Fibroblast of lung (primary cell): ENCODE measurements around the gene MPC1L. TPM values are rescaled to one million over a fixed set of nuclear protein-coding genes. Genes with fewer than 3 reads are reported as not detected.
"Not testable (repeated sequence)": the region's sequence is repeated elsewhere in the genome, so short reads cannot be mapped to it uniquely, and the experiment has no call there.

Experiments
- DNase-seq, 2 donors: peaks; one replicate each; pipeline versions ENCODE4 v3.0.0 to v3.0.0-alpha.2; 2010; ENCODE audit warnings: low read depth in 2 of 2
- H2AFZ ChIP-seq: 2 replicates; pipeline ENCODE4 v1.5.1; 2012; ENCODE audit warnings: low read length, control low read depth, inconsistent platforms
- H3K27ac ChIP-seq: 2 replicates; pipeline ENCODE4 v1.5.1; 2011; ENCODE audit warnings: low read length, control low read depth; ENCODE audit not compliant: insufficient read depth
- H3K27me3 ChIP-seq: 2 replicates; pipeline ENCODE4 v1.5.1; 2011; ENCODE audit warnings: mild to moderate bottlenecking, low read length; ENCODE audit not compliant: control insufficient read depth, insufficient read depth
- H3K36me3 ChIP-seq: 2 replicates; pipeline ENCODE4 v1.5.1; 2011; ENCODE audit warnings: low read length; ENCODE audit not compliant: control insufficient read depth, insufficient read depth
- H3K4me1 ChIP-seq: 2 replicates; pipeline ENCODE4 v1.5.1; 2011; ENCODE audit warnings: low read length; ENCODE audit not compliant: control insufficient read depth, insufficient read depth; ENCODE audit errors: extremely low read depth
- H3K4me2 ChIP-seq: 2 replicates; pipeline ENCODE4 v1.5.1; 2011; ENCODE audit warnings: low read length, control low read depth; ENCODE audit not compliant: insufficient read depth; ENCODE audit errors: extremely low read depth
- H3K4me3 ChIP-seq, 4 experiments: fragments of 200-600 bp in 1 of 4; sonication (generic) in 1 of 4; replicated peaks in 1 of 4; 2 replicates each; pipeline ENCODE4 v1.5.1; 2011 to 2016; ENCODE audit warnings: low read length in 4 of 4, low read depth in 3 of 4, mild to moderate bottlenecking in 3 of 4, control low read depth in 2 of 4, inconsistent platforms in 1 of 4, mixed read lengths in 1 of 4; ENCODE audit not compliant: insufficient read depth in 1 of 4; ENCODE audit errors: control extremely low read depth in 1 of 4
- H3K79me2 ChIP-seq: 2 replicates; pipeline ENCODE4 v1.5.1; 2012; ENCODE audit warnings: mild to moderate bottlenecking, low read length, inconsistent platforms; ENCODE audit not compliant: control insufficient read depth, insufficient read depth
- H3K9ac ChIP-seq: 2 replicates; pipeline ENCODE4 v1.5.1; 2011; ENCODE audit warnings: mild to moderate bottlenecking, low read length, control low read depth; ENCODE audit not compliant: insufficient read depth
- H3K9me3 ChIP-seq: 2 replicates; pipeline ENCODE4 v1.5.1; 2012; ENCODE audit warnings: low read depth, low read length; ENCODE audit not compliant: control insufficient read depth, insufficient read depth
- H4K20me1 ChIP-seq: 2 replicates; pipeline ENCODE4 v1.5.1; 2011; ENCODE audit warnings: low read length; ENCODE audit not compliant: control insufficient read depth, insufficient read depth; ENCODE audit errors: extremely low read depth
- CTCF ChIP-seq, 2 donors: IDR thresholded peaks in 1 of 2; conservative IDR thresholded peaks in 1 of 2; 1 replicate in 1 of 2; 2 replicates in 1 of 2; pipeline ENCODE4 v1.5.1; 2011 to 2012; ENCODE audit warnings: low read length in 2 of 2, control low read depth in 1 of 2, inconsistent platforms in 1 of 2, low read depth in 1 of 2, mild to moderate bottlenecking in 1 of 2
- EZH2 ChIP-seq: IDR thresholded peaks from 2 replicates; pipeline ENCODE4 v1.5.1; 2012; ENCODE audit warnings: low read length, control low read depth, mild to moderate bottlenecking; ENCODE audit errors: missing control alignments
- polyA minus RNA-seq: library from RNA; depleted of rRNA, polyadenylated mRNA; stranded (reverse); fragments of >200 nt; gene quantifications from 2 replicates; pipeline ENCODE4 v1.2.3, GENCODE V29; 2011; ENCODE audit warnings: low replicate concordance
- polyA plus RNA-seq, 2 donors: library from polyadenylated mRNA; depleted of rRNA in 1 of 2; stranded (reverse) in 1 of 2; unstranded in 1 of 2; fragments of >200 nt; gene quantifications; 2 replicates each; pipeline ENCODE4 v1.2.1, GENCODE V29; 2011 to 2012; ENCODE audit warnings: missing spikeins in 1 of 2
- total RNA-seq: library from RNA; depleted of rRNA; stranded (reverse); fragments of >200 nt; gene quantifications from 2 replicates; pipeline ENCODE4 v1.2.1, GENCODE V29; 2014

MPC1L gene
- total RNA-seq (not detected in 2 replicates), polyA plus RNA-seq (not detected in 2 replicates), polyA minus RNA-seq (not detected in 2 replicates)
- not detected in 2 replicates for polyA plus RNA-seq (2012)

GRCh38 chrX:40623139-40623536 lies at the start of gene MPC1L:
Gene MPC1L (plus strand): TSS chrX:40623428. CDS start chrX:40623566, 138 bp downstream.
- Histone ChIP-seq H3K79me2 (no peaks in the 10 kb centered on the region), H3K9ac (no peak within 1 kb of the TSS), H3K4me1 (no peaks in the 10 kb centered on the region), H4K20me1 (no peaks in the 10 kb centered on the region), H3K4me3 (no peak within 1 kb of the TSS), H3K9me3 (no peaks in the 10 kb centered on the region), H3K27ac (no peak within 1 kb of the TSS), H2AFZ (no peak within 1 kb of the TSS), H3K4me2 (no peak within 1 kb of the TSS), H3K36me3 (no peaks in the 10 kb centered on the region), H3K27me3 (no peaks in the 10 kb centered on the region)
- no peak for DNase-seq
- TF ChIP-seq CTCF (conservative IDR thresholded peaks at IDR 0.05 in 1 of 2, IDR thresholded peaks at IDR 0.05 in 1 of 2; ENCODE audit: low read depth in 1 of 2, low read length in 2 of 2) (no peak), EZH2 (no peak)

- no peaks in the 10 kb centered on the region for H3K4me1 ChIP-seq
- no peak overlapping the region for H3K4me2 ChIP-seq
- H4K20me1 ChIP-seq = no peaks in the 10 kb centered on the region
- H3K4me3 ChIP-seq = no peak overlapping the region
- DNase-seq = peak in 1 of 2 donors; percentile 7
- no peak for TF ChIP-seq EZH2
- TF ChIP-seq CTCF (conservative IDR thresholded peaks at IDR 0.05 in 1 of 2, IDR thresholded peaks at IDR 0.05 in 1 of 2; ENCODE audit: low read depth in 1 of 2, low read length in 2 of 2) = peak; percentile 41 to 66
- no peaks in the 10 kb centered on the region for H3K79me2 ChIP-seq
- H3K27ac ChIP-seq = no peak overlapping the region
- no peak overlapping the region for H2AFZ ChIP-seq
- no peak overlapping the region for H3K9ac ChIP-seq
- no peaks in the 10 kb centered on the region for H3K9me3 ChIP-seq
- no peaks in the 10 kb centered on the region for H3K27me3 ChIP-seq
- no peaks in the 10 kb centered on the region for H3K36me3 ChIP-seq
These were observed 49.5 kb upstream of the MPC1L start for GRCh38 chrX:40573763-40574162.

- H2AFZ ChIP-seq, H3K27ac ChIP-seq, H3K4me1 ChIP-seq, H3K9me3 ChIP-seq, H4K20me1 ChIP-seq, H3K4me3 ChIP-seq, H3K36me3 ChIP-seq, H3K9ac ChIP-seq, H3K79me2 ChIP-seq, H3K4me2 ChIP-seq, H3K27me3 ChIP-seq: not testable (repeated sequence)
- DNase-seq = peak; percentile 38 to 42
These were observed 47.8 kb upstream of the MPC1L start for GRCh38 chrX:40575411-40575810.
